Skeletal muscle tissue (tissue), 4 donors: ENCODE data around the gene MLH1. TPM values are rescaled to one million over a fixed set of nuclear protein-coding genes. Genes with fewer than 3 reads are reported as not detected.
"Not testable (repeated sequence)": the region's sequence is repeated elsewhere in the genome, so short reads cannot be mapped to it uniquely, and the experiment has no call there.

ENCODE experiments used
- H3K27ac ChIP-seq: one replicate; pipeline ENCODE4 v1.7.0; 2013; ENCODE audit warnings: mild to moderate bottlenecking, low read depth, low read length, inconsistent platforms
- H3K27me3 ChIP-seq, 3 donors: one replicate each; pipeline ENCODE4 v1.7.0; 2013; ENCODE audit warnings: low read length in 3 of 3; ENCODE audit not compliant: control insufficient read depth in 3 of 3, insufficient read depth in 3 of 3
- H3K36me3 ChIP-seq, 3 donors: one replicate each; pipeline ENCODE4 v1.7.0; 2013; ENCODE audit warnings: low read length in 3 of 3; ENCODE audit not compliant: control insufficient read depth in 3 of 3, insufficient read depth in 3 of 3
- H3K4me1 ChIP-seq, 3 donors: one replicate each; pipeline ENCODE4 v1.7.0; 2013; ENCODE audit warnings: low read length in 3 of 3, mild to moderate bottlenecking in 3 of 3; ENCODE audit not compliant: control insufficient read depth in 3 of 3, insufficient read depth in 3 of 3
- H3K4me3 ChIP-seq, 3 donors: one replicate each; pipeline ENCODE4 v1.7.0; 2013; ENCODE audit warnings: low read length in 3 of 3
- H3K9ac ChIP-seq, 3 donors: one replicate each; pipeline ENCODE4 v1.7.0; 2013; ENCODE audit warnings: low read length in 3 of 3, mild to moderate bottlenecking in 3 of 3, moderate library complexity in 2 of 3, low read depth in 1 of 3
- H3K9me3 ChIP-seq, 3 donors: one replicate each; pipeline ENCODE4 v1.7.0; 2013; ENCODE audit warnings: low read length in 3 of 3; ENCODE audit not compliant: control insufficient read depth in 3 of 3
- total RNA-seq: library from RNA; depleted of rRNA; stranded (reverse); fragments of >200 nt; gene quantifications from one replicate; pipeline ENCODE4 v1.2.3, GENCODE V29; 2014
- donor health status: Osteomylitis.

The MLH1 gene
- total RNA-seq, 1 donor from 2014 or later: 53.8 TPM

DNA sequence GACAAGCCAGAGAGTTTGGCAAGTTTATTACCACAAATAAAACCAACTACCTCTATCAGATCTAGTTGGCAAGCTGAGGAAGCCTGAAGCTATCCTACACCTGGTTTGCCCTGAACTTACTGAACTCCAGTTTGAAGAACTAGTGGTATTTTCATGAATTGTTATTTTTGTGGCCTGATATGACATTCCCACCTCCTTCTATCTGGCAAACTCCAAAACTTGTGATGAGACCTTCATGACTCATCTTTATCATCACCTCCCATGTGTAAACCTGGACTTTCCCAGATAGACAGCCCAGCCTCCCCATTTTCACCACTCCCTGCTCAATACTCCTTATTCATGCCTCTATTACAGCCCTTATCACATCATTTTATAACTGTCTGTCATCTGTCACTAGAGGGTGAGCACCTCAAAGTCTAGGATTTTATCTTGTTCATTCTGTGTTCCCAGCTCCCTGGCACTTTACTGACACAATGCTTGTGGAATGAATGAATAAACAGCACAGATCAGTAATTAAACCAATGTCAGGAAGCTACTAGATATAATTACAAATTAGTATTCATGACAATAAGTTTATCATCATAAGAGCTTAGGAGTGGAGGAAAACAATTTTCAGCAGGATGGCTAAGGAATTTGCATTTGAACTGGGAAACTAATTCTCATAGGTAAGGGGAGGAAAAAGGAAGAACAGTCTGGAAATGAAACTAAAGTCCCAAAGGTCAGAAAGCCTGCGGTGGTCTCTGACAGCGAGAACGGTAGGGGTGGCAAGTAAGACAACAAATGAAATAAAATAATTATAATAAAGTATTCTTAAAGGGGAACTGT lies 35.2 kb upstream of the MLH1 start:
- Histone ChIP-seq H3K27ac (no peak overlapping the region), H3K9ac (no peak overlapping the region)

GRCh38 chr3:36959821-36960220 lies 33.5 kb upstream of the MLH1 start:
- no peaks in the 10 kb centered on the region for H3K4me1 ChIP-seq
- no peaks in the 10 kb centered on the region for H3K27me3 ChIP-seq
- H3K9ac ChIP-seq: no peak overlapping the region
- no peaks in the 10 kb centered on the region for H3K9me3 ChIP-seq
- H3K27ac ChIP-seq: no peak overlapping the region
- H3K36me3 ChIP-seq: no peaks in the 10 kb centered on the region
- H3K4me3 ChIP-seq: no peak overlapping the region

More for the DNA sequence above, 35.2 kb upstream of the MLH1 start:
- H3K4me3 ChIP-seq: no peak overlapping the region
- H3K4me1 ChIP-seq: no peaks in the 10 kb centered on the region
- H3K9me3 ChIP-seq: no peaks in the 10 kb centered on the region
- H3K36me3 ChIP-seq: no peaks in the 10 kb centered on the region
- no peaks in the 10 kb centered on the region for H3K27me3 ChIP-seq

DNA sequence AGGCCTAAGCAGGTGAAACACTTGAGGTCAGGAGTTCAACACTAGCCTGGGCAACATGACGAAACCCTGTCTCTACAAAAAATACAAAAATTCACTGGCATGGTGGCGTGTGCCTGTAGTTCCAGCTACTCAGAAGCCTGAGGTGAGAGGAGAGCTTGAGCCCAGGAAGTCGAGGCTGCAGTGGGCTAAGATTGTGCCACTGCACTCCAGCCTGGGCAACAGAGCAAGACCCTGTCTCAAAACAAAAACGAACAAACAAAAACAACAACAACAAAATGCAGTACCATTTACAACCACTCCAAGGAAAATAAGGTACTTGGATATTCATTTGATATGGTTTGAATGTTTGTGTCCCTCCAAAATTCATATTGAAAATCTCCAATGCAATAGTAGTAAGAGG lies 32.8 kb upstream of the MLH1 start:
- no peaks in the 10 kb centered on the region for H3K4me1 ChIP-seq

GRCh38 chr3:36963008-36963407 lies 30.3 kb upstream of the MLH1 start:
- not testable (repeated sequence) for H3K9me3 ChIP-seq, H3K9ac ChIP-seq, H3K27me3 ChIP-seq, H3K4me3 ChIP-seq, H3K36me3 ChIP-seq, H3K27ac ChIP-seq, H3K4me1 ChIP-seq

More for the DNA sequence above, 32.8 kb upstream of the MLH1 start:
- Histone ChIP-seq H3K27me3 (no peaks in the 10 kb centered on the region), H3K27ac (no peak overlapping the region), H3K9me3 (no peaks in the 10 kb centered on the region), H3K36me3 (no peaks in the 10 kb centered on the region), H3K4me3 (no peak overlapping the region), H3K9ac (no peak overlapping the region)

DNA sequence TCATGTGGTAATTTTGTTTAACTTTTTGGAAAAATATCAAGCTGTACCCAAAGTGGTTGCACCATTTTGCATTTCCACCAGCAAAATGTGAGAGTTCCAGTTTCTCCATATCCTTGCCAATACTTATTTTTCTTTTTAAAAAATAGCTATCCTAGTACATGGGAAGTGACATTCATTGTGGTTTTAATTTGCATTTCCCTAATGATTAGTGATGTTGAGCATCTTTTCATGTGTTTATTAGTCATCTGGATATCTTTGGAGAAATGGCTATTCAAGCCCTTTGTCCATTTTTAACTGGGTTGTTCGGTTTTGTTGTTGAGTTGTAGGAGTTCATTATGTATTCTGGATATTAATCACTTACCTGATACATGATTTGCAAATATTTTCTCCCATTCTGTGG lies 29.0 kb upstream of the MLH1 start:
- Histone ChIP-seq H3K9me3 (no peaks in the 10 kb centered on the region), H3K4me3 (no peak overlapping the region), H3K4me1 (no peaks in the 10 kb centered on the region), H3K27me3 (no peaks in the 10 kb centered on the region), H3K36me3 (no peaks in the 10 kb centered on the region), H3K9ac (no peak overlapping the region), H3K27ac (no peak overlapping the region)

GRCh38 chr3:36964817-36965216 lies 28.5 kb upstream of the MLH1 start:
- H3K9ac ChIP-seq: no peak overlapping the region
- no peak overlapping the region for H3K4me3 ChIP-seq
- H3K27ac ChIP-seq: no peak overlapping the region
- H3K4me1 ChIP-seq: no peaks in the 10 kb centered on the region
- no peaks in the 10 kb centered on the region for H3K27me3 ChIP-seq
- H3K9me3 ChIP-seq: no peaks in the 10 kb centered on the region
- no peaks in the 10 kb centered on the region for H3K36me3 ChIP-seq

GRCh38 chr3:36965440-36965839 lies 27.9 kb upstream of the MLH1 start:
- Histone ChIP-seq H3K27me3 (no peaks in the 10 kb centered on the region), H3K9ac (no peak overlapping the region), H3K36me3 (no peaks in the 10 kb centered on the region), H3K4me3 (no peak overlapping the region), H3K4me1 (no peaks in the 10 kb centered on the region), H3K9me3 (no peaks in the 10 kb centered on the region), H3K27ac (no peak overlapping the region)

GRCh38 chr3:36969085-36969484 lies 24.2 kb upstream of the MLH1 start:
- H3K4me3 ChIP-seq: no peak overlapping the region
- no peaks in the 10 kb centered on the region for H3K27me3 ChIP-seq
- no peaks in the 10 kb centered on the region for H3K36me3 ChIP-seq
- H3K4me1 ChIP-seq: no peaks in the 10 kb centered on the region
- no peak overlapping the region for H3K9ac ChIP-seq
- H3K27ac ChIP-seq: no peak overlapping the region
- H3K9me3 ChIP-seq: no peaks in the 10 kb centered on the region

DNA sequence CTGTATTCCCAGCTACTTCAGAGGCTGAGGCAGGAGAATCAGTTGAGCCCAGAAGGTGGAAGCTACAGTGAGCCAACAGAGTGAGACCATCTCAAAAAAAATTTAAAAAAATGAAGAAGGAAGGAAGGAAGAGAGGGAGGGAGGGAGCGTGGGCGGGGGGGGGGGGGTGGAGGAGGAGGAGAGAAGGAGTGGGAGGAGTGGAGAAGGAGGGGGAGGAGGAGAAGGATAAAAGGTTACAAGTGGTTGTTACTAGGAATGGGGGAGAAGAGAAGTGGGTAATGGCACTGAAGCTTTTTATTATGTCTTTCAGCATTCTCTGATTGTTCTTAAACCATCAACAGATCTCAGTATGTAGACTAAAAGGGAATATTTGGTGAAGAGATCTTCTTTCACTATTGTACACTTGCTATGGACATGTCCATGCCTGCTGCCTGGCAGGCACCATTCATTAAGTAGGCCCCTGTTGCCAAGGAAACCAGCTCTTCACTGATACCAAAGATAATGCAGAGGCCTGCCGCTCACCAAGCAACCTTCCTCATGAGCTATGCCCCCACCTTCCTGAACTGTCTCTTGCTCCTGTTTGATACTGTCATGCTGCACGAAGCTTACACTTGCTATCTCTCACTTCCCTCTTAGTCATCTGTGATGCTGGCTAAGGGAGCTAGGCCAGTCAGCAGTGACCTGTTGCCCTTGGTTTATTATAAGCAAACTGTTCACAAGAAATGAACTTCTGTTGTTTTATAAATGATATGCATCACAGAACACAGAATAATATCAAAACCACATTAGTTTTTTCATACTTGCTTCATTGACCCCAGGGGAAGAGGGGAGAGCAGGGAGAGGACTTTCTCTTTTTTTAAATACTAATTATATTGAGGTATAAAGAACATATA lies 23.5 kb upstream of the MLH1 start:
- H3K27me3 ChIP-seq: no peaks in the 10 kb centered on the region
- no peaks in the 10 kb centered on the region for H3K36me3 ChIP-seq
- no peaks in the 10 kb centered on the region for H3K9me3 ChIP-seq
- H3K9ac ChIP-seq: no peak overlapping the region
- H3K27ac ChIP-seq: no peak overlapping the region
- H3K4me1 ChIP-seq: no peaks in the 10 kb centered on the region
- H3K4me3 ChIP-seq: no peak overlapping the region

DNA sequence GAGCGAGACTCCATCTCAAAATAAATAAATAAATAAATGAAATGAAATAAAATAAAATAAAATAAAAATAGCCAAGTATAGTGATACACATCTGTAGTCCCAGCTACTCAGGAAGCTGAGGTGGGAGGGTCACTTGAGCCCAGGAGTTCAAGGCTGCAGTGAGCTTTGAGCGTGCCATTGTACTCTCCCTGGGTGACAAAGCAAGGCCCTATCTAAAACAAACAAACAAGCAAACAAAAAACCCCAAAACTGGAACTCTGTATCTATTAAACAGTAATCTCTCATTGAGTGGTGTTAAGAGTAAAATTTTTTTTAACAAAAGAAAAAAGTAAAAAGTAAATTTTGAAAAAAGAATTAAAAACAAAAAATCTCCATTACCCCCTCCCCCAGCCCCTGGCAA lies 21.2 kb upstream of the MLH1 start:
- no peaks in the 10 kb centered on the region for H3K9me3 ChIP-seq
- no peak overlapping the region for H3K4me3 ChIP-seq
- no peaks in the 10 kb centered on the region for H3K4me1 ChIP-seq
- no peak overlapping the region for H3K9ac ChIP-seq
- H3K27ac ChIP-seq: no peak overlapping the region
- no peaks in the 10 kb centered on the region for H3K36me3 ChIP-seq
- H3K27me3 ChIP-seq: no peaks in the 10 kb centered on the region
